PFSK-1 (cell line): ENCODE data around the gene FGF1.

Experiments used
- POLR2AphosphoS5 ChIP-seq: IDR thresholded peaks from 2 replicates; pipeline ENCODE4 v1.6.1; 2012; ENCODE audit warnings: low read depth, mild to moderate bottlenecking, control low read depth, low read length, moderate library complexity
- SIN3A ChIP-seq: IDR thresholded peaks from 2 replicates; pipeline ENCODE4 v1.6.1; 2012; ENCODE audit warnings: mild to moderate bottlenecking, low read length, moderate library complexity, borderline replicate concordance; ENCODE audit not compliant: insufficient read depth
- TAF1 ChIP-seq: IDR thresholded peaks from 2 replicates; pipeline ENCODE4 v1.6.1; 2012; ENCODE audit warnings: low read length, control low read depth, borderline replicate concordance; ENCODE audit not compliant: insufficient read depth
- TF ChIP-seq, protein P1 (sequence below), 2 experiments: IDR thresholded peaks; 2 replicates each; pipeline versions ENCODE4 v1.6.1 to v1.8.0; 2011 to 2012; ENCODE audit warnings: low read depth in 2 of 2, low read length in 2 of 2, control low read depth in 1 of 2, inconsistent platforms in 1 of 2, mild to moderate bottlenecking in 1 of 2, moderate library complexity in 1 of 2; ENCODE audit not compliant: insufficient read depth in 1 of 2

DNA sequence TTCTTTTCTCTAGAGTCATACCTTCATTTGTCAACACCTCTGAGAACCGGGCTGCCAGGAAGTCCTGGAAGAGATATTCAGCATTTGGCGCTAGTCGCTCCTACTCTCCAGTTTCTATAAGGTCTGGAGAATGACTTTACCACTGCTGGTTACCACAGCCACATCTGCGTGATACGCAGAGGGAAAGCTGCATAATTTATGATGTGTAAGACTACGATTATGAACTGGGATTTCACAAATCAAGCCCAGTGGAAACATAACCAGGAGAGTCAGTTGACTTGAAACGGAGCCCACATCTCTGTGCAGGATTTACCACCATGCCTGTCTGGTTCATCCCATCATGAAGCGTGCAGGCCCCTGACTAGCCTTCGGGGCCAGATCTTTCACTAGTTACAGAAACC is 72.6 kb downstream of the FGF1 start:
- TF ChIP-seq POLR2AphosphoS5 (no peak), TAF1 (no peak), SIN3A (no peak)
- TF ChIP-seq, protein P1, sequence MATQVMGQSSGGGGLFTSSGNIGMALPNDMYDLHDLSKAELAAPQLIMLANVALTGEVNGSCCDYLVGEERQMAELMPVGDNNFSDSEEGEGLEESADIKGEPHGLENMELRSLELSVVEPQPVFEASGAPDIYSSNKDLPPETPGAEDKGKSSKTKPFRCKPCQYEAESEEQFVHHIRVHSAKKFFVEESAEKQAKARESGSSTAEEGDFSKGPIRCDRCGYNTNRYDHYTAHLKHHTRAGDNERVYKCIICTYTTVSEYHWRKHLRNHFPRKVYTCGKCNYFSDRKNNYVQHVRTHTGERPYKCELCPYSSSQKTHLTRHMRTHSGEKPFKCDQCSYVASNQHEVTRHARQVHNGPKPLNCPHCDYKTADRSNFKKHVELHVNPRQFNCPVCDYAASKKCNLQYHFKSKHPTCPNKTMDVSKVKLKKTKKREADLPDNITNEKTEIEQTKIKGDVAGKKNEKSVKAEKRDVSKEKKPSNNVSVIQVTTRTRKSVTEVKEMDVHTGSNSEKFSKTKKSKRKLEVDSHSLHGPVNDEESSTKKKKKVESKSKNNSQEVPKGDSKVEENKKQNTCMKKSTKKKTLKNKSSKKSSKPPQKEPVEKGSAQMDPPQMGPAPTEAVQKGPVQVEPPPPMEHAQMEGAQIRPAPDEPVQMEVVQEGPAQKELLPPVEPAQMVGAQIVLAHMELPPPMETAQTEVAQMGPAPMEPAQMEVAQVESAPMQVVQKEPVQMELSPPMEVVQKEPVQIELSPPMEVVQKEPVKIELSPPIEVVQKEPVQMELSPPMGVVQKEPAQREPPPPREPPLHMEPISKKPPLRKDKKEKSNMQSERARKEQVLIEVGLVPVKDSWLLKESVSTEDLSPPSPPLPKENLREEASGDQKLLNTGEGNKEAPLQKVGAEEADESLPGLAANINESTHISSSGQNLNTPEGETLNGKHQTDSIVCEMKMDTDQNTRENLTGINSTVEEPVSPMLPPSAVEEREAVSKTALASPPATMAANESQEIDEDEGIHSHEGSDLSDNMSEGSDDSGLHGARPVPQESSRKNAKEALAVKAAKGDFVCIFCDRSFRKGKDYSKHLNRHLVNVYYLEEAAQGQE (IDR thresholded peaks at IDR 0.05; ENCODE audit: insufficient read depth in 1 of 2, low read depth in 2 of 2, low read length in 2 of 2), result no peak
